ENCODE data around the gene KLHL40.

DNA sequence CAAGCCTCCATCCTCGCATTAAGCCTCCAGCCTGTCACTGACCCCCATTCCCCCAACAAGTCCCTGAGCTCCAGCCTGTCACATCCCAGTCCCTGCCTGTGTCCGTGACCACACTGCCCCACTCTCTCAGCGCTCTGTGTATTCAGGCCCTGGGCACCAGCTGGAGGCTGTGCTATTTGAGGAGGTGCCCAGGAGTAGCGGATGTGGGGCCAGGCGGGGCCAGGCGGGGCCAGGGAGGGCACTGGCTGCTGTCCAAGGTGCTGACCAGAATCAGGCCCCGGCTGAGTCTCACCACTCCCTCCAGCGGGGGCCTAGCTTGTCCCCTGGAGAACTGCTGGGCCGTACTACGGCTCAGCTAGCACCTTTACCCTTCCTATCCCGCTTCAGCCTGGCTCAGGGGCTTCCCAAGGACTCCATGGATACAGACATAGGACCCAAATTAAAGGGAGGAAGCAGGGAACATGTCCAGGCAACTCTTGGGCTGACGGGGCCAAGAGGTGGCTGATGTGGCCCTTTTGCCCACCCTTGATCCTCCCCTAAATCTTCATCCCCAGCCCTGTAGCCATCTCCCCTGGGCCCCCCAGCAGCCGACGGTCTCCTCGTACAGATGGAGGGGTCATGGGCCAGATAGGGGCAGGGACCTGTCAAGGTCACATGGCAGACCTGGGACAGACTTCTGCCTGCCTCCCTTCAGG lies 16.2 kb downstream of the KLHL40 start:
- TF ChIP-seq CTCF (optimal IDR thresholded peaks at IDR 0.05 in 1 of 3, IDR thresholded peaks at IDR 0.05 in 1 of 3, conservative IDR thresholded peaks at IDR 0.05 in 1 of 3; ENCODE audit: extremely low read depth in 1 of 3, insufficient read depth in 2 of 3, low read length in 3 of 3), result no peak
- TF ChIP-seq EZH2 (IDR thresholded peaks at IDR 0.05; ENCODE audit: low read length), result no peak
